ENCODE measurements around the gene POU6F2.

The POU6F2 gene

GRCh38 chr7:39428221-39428620, 450.5 kb downstream of the POU6F2 start:
- in situ Hi-C loops (cut with HindIII; ENCODE audit: low sequenced_read_pairs): no loop called here

GRCh38 chr7:39429421-39429820, 451.7 kb downstream of the POU6F2 start:
- in situ Hi-C loops (cut with HindIII; ENCODE audit: low sequenced_read_pairs): no loop called here

- in situ Hi-C loops (cut with HindIII; ENCODE audit: low sequenced_read_pairs): no loop called here
Observed at GRCh38 chr7:39430441-39430840, 452.7 kb downstream of the POU6F2 start.

GRCh38 chr7:39430909-39431641, 453.4 kb downstream of the POU6F2 start:
- in situ Hi-C loops (cut with HindIII; ENCODE audit: low sequenced_read_pairs): no loop called here

- in situ Hi-C loops (cut with HindIII; ENCODE audit: low sequenced_read_pairs): no loop called here
Observed at GRCh38 chr7:39432368-39432767, 454.7 kb downstream of the POU6F2 start.

GRCh38 chr7:39432807-39433416, 455.2 kb downstream of the POU6F2 start:
- in situ Hi-C loops (cut with HindIII; ENCODE audit: low sequenced_read_pairs): no loop called here

GRCh38 chr7:39433550-39433949, 455.8 kb downstream of the POU6F2 start:
- in situ Hi-C loops (cut with HindIII; ENCODE audit: low sequenced_read_pairs): no loop called here

- in situ Hi-C loops (cut with HindIII; ENCODE audit: low sequenced_read_pairs): no loop called here
Observed at GRCh38 chr7:39434012-39434411, 456.3 kb downstream of the POU6F2 start.

- in situ Hi-C loops (cut with HindIII; ENCODE audit: low sequenced_read_pairs): no loop called here
Observed at GRCh38 chr7:39446546-39446945, 468.8 kb downstream of the POU6F2 start.

- in situ Hi-C loops (cut with HindIII; ENCODE audit: low sequenced_read_pairs): loop anchor here (25.0 kb wide), 1 partner anchor 515 kb away; no protein-coding TSS in a partner anchor
Observed at GRCh38 chr7:39451901-39452300, 474.2 kb downstream of the POU6F2 start.

- in situ Hi-C loops (cut with HindIII; ENCODE audit: low sequenced_read_pairs): loop anchor here (25.0 kb wide), 1 partner anchor 517 kb away; no protein-coding TSS in a partner anchor
Observed at GRCh38 chr7:39453743-39454355, 476.1 kb downstream of the POU6F2 start.

GRCh38 chr7:39458061-39458745, 480.5 kb downstream of the POU6F2 start:
- in situ Hi-C loops (cut with HindIII; ENCODE audit: low sequenced_read_pairs): loop anchor here (25.0 kb wide), 1 partner anchor 521 kb away; no protein-coding TSS in a partner anchor

GRCh38 chr7:39459636-39460035, 481.9 kb downstream of the POU6F2 start:
- in situ Hi-C loops (cut with HindIII; ENCODE audit: low sequenced_read_pairs): loop anchor here (25.0 kb wide), 1 partner anchor 522 kb away; no protein-coding TSS in a partner anchor

- in situ Hi-C loops (cut with HindIII; ENCODE audit: low sequenced_read_pairs): loop anchor here (25.0 kb wide), 1 partner anchor 523 kb away; no protein-coding TSS in a partner anchor
Observed at GRCh38 chr7:39460486-39460885, 482.8 kb downstream of the POU6F2 start.

GRCh38 chr7:39461263-39461820, 483.6 kb downstream of the POU6F2 start:
- in situ Hi-C loops (cut with HindIII; ENCODE audit: low sequenced_read_pairs): loop anchor here (25.0 kb wide), 1 partner anchor 524 kb away; no protein-coding TSS in a partner anchor

- in situ Hi-C loops (cut with HindIII; ENCODE audit: low sequenced_read_pairs): loop anchor here (25.0 kb wide), 1 partner anchor 526 kb away; no protein-coding TSS in a partner anchor
Observed at GRCh38 chr7:39463252-39463651, 485.5 kb downstream of the POU6F2 start.

GRCh38 chr7:39464350-39465054, 486.8 kb downstream of the POU6F2 start:
- in situ Hi-C loops (cut with HindIII; ENCODE audit: low sequenced_read_pairs): loop anchor here (25.0 kb wide), 1 partner anchor 527 kb away; no protein-coding TSS in a partner anchor

- in situ Hi-C loops (cut with HindIII; ENCODE audit: low sequenced_read_pairs): loop anchor here (25.0 kb wide), 1 partner anchor 528 kb away; no protein-coding TSS in a partner anchor
Observed at GRCh38 chr7:39465055-39465929, 487.6 kb downstream of the POU6F2 start.

GRCh38 chr7:39468261-39468660, 490.6 kb downstream of the POU6F2 start:
- in situ Hi-C loops (cut with HindIII; ENCODE audit: low sequenced_read_pairs): loop anchor here (25.0 kb wide), 1 partner anchor 531 kb away; no protein-coding TSS in a partner anchor
